Ascending aorta (tissue), 2 donors: ENCODE data around the gene ANKRD11. TPM values are rescaled to one million over a fixed set of nuclear protein-coding genes. Genes with fewer than 3 reads are reported as not detected.
"Not testable (repeated sequence)": the region's sequence is repeated elsewhere in the genome, so short reads cannot be mapped to it uniquely, and the experiment has no call there.

Experiments used
- DNase-seq, 2 donors: peaks; one replicate each; pipeline ENCODE4 v3.0.0-alpha.2; 2019; ENCODE audit warnings: low spot score in 2 of 2
- H3K27ac ChIP-seq, 2 donors: fragments of 200-600 bp; sonication (generic); one replicate each; pipeline ENCODE4 v1.5.1; 2016 to 2017; ENCODE audit warnings: mild to moderate bottlenecking in 1 of 2
- H3K27me3 ChIP-seq: fragments of 200-600 bp; sonication (generic); one replicate; pipeline ENCODE4 v1.5.1; 2017
- H3K36me3 ChIP-seq, 2 donors: fragments of 200-600 bp; sonication (generic); one replicate each; pipeline ENCODE4 v1.5.1; 2016
- H3K4me1 ChIP-seq, 2 donors: fragments of 200-600 bp; sonication (generic); one replicate each; pipeline ENCODE4 v1.5.1; 2016 to 2017; ENCODE audit warnings: mild to moderate bottlenecking in 1 of 2
- H3K4me3 ChIP-seq, 2 donors: fragments of 200-600 bp; sonication (generic); one replicate each; pipeline ENCODE4 v1.5.1; 2016 to 2017; ENCODE audit warnings: mild to moderate bottlenecking in 1 of 2
- H3K9me3 ChIP-seq, 2 donors: fragments of 200-600 bp; sonication (generic); one replicate each; pipeline ENCODE4 v1.5.1; 2016
- intact Hi-C: fragments of 100-400 bp; cut with DNase I; formaldehyde crosslinking; loops from one replicate; pipeline ENCODE4 v1.15.1; 2023
- total RNA-seq: library from RNA; depleted of rRNA; stranded (reverse); fragments of >200 nt; gene quantifications from one replicate; pipeline ENCODE4 v1.1.0, GENCODE V29; 2016
- TF ChIP-seq, protein P1 (sequence below), 3 experiments: fragments of 200-600 bp in 2 of 3; fragments of 450-650 bp in 1 of 3; sonication (generic) in 2 of 3; IDR thresholded peaks; one replicate each; pipeline ENCODE4 v1.5.1; 2016 to 2019; ENCODE audit warnings: antibody characterized with exemption in 3 of 3, mild to moderate bottlenecking in 1 of 3, moderate library complexity in 1 of 3

The ANKRD11 gene
- total RNA-seq, 1 donor from 2014 or later, result 124 TPM

DNA sequence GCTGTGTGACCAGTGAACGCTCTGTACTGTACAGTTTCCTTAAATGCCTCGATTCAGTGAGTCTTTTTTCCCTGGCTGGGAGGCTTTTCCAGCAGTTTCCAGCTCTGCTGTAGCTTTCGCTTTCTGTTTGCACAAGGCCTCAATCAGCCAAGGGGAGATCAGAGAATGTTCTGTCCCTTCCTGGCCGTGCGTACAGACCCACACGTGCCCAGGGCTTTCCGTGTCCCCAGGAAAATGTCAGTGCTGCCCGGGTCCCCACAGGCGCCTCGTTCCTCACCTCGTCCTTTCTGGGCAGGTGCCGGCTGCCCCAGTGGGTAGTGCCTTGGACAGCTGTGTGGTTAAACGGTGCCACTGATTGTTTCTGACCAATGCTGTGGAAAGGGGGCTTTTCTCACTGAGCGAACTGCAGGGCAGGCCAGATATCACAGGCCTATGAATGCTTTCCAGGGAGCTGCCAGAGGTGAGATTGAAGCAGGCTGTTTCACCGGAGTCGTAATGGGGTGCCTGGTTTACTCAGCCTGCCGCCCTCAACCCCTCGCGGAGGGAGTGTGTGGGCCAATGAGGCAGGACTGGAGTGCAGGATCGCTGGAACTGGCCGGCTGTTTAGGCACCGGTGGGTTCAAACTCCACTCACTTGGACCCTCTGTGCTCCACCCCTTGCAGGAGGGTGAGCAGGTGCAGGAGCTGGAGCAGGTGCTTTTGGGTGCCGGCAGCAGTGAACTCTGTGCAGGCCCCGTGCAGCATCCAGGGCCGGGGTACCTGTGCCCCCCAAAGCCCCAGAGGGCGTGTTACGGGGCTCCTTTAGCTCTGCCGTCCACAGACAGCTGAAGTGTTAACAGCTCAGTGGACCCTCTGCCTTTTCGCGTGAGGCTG lies 228.4 kb downstream of the ANKRD11 start:
- intact Hi-C loops, result no loop called here
- Histone ChIP-seq H3K27ac (no peak overlapping the region), H3K27me3 (no peaks in the 10 kb centered on the region), H3K9me3 (peaks cover 5 to 7% of the 10 kb centered on the region in 2 donors), H3K4me1 (peaks cover 2 to 3% of the 10 kb centered on the region in 2 donors), H3K36me3 (peaks cover 18 to 19% of the 10 kb centered on the region in 2 donors), H3K4me3 (no peak overlapping the region)
- no peak for DNase-seq
- TF ChIP-seq, protein P1, sequence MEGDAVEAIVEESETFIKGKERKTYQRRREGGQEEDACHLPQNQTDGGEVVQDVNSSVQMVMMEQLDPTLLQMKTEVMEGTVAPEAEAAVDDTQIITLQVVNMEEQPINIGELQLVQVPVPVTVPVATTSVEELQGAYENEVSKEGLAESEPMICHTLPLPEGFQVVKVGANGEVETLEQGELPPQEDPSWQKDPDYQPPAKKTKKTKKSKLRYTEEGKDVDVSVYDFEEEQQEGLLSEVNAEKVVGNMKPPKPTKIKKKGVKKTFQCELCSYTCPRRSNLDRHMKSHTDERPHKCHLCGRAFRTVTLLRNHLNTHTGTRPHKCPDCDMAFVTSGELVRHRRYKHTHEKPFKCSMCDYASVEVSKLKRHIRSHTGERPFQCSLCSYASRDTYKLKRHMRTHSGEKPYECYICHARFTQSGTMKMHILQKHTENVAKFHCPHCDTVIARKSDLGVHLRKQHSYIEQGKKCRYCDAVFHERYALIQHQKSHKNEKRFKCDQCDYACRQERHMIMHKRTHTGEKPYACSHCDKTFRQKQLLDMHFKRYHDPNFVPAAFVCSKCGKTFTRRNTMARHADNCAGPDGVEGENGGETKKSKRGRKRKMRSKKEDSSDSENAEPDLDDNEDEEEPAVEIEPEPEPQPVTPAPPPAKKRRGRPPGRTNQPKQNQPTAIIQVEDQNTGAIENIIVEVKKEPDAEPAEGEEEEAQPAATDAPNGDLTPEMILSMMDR (IDR thresholded peaks at IDR 0.05), result no peak

DNA sequence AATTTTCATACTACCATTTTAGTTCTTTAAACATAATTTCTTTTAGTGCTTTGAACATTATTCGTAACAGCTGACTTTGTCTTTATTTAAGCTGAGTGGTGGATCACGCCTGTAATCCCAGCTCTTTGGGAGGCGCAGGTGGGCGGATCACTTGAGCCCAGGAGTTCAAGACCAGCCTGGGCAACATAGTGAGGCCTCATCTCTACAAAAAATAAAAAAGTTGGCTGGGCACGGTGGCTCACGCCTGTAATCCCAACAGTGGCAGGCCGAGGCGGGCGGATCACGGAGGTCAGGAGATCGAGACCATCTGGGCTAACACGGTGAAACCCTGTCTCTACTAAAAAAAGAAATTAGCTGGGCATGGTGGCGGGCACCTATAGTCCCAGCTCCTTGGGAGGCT lies 230.5 kb downstream of the ANKRD11 start:
- H3K9me3 ChIP-seq, intact Hi-C loops, H3K4me1 ChIP-seq, H3K4me3 ChIP-seq, H3K27ac ChIP-seq, DNase-seq, H3K27me3 ChIP-seq, H3K36me3 ChIP-seq: not testable (repeated sequence)

DNA sequence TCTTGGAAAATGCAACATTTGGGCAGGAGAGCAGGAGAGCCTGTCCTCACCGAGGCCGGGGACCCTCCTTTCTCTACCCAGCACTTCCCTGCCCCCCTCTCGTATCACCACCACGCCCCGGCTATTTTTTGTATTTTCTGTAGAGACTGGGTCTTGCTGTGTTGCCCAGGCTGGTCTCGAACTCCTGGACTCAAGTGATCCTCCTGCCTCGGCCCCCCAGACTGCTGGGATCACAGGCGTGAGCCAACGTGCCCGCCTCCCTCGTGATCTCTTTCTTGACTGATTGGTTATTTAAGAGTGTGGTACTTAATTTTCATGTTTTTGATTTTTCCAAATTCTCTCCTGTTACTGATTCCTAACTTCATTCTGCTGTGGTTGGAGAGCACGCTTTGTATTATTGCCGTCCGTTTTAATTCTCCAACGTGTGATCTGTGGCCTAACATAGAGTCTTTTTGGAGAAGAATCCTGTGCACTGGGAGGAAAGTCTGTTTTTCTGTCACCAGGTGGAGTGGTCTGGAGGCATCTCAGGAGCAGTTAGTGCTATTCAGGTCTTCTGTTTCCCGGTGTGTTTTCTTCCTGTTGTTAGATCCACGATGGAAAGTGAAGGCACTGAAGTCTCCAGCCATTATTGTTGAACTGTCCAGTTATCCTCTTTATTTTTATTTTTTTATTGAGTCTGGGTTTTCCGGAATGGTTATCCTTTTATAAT lies 232.4 kb downstream of the ANKRD11 start:
- Histone ChIP-seq H3K4me1 (peaks cover 3 to 5% of the 10 kb centered on the region in 2 donors), H3K9me3 (peaks cover 1 to 7% of the 10 kb centered on the region in 2 donors), H3K27ac (no peak overlapping the region), H3K27me3 (no peaks in the 10 kb centered on the region), H3K36me3 (no peaks in the 10 kb centered on the region), H3K4me3 (peak overlapping the region; percentile 40 to 49)
- DNase-seq, result no peak
- intact Hi-C loops, result no loop called here
- TF ChIP-seq, protein P1 (IDR thresholded peaks at IDR 0.05), result no peak

DNA sequence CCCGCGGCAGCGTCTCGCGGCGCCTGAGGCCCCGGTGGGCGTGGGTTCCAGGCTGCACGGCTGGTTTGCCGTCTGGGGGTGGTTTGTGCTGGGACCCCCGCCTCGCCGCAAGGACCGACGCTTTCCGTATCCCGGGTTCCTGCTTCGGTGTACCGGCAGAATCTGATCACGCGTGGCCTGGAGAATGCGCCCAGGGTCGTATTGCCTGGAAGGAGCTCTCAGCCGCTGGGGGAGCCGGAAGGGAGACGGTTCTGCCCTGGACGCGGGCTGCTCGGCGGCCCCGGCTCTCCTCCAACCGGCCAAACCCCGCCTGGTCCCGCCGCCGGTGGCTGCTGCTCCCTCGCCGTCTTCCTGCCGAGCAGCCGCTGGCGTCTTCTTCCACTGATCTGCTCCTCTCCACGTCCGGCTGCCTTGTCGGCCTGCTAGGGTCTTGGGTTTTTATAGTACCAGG lies 233.1 kb downstream of the ANKRD11 start:
- intact Hi-C loops, result no loop called here
- Histone ChIP-seq H3K4me1 (peaks cover 3 to 5% of the 10 kb centered on the region in 2 donors), H3K27me3 (no peaks in the 10 kb centered on the region), H3K4me3 (peak overlapping the region; percentile 40 to 49), H3K36me3 (no peaks in the 10 kb centered on the region), H3K9me3 (peaks cover 0 to 1% of the 10 kb centered on the region in 2 donors), H3K27ac (no peak overlapping the region)
- TF ChIP-seq, protein P1 (IDR thresholded peaks at IDR 0.05), result no peak
- DNase-seq, result no peak

DNA sequence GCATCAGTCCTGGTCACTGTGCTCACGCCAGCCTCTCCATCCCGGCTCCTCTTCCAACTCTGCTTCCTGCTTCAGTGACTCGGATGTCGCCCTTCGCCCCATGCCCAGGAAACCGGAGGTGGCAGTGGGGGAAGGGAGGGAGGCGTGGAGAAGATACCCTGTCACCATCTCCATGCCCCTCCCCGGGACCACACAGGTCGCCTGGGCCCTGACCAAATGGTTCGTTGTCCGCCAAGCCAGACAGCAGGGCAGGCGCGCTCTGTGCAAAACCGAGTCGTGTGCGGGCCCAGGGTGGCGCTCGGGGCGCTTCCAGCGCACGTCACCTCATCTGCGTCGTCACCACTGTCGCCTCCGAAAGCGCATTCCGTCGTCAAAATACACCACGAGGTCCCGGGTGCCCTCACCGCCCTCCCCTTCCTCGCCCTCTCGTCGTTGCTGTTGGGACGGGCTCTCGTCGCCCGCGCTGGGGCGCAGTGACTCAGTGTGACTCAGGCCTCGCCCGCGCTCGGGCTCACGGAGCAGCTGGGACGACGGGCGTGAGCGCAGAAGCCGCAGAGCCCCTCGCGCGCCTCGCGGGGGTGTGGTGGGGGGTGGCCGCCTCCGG lies 233.6 kb downstream of the ANKRD11 start:
- Histone ChIP-seq H3K4me1 (peaks cover 3 to 5% of the 10 kb centered on the region in 2 donors), H3K9me3 (no peaks in the 10 kb centered on the region), H3K4me3 (peak overlapping the region; percentile 40 to 49), H3K27me3 (no peaks in the 10 kb centered on the region), H3K36me3 (no peaks in the 10 kb centered on the region), H3K27ac (no peak overlapping the region)
- peak in 1 of 2 donors; percentile 84 for DNase-seq
- TF ChIP-seq, protein P1 (IDR thresholded peaks at IDR 0.05), result no peak
- intact Hi-C loops, result no loop called here
